MM.1S (cell line): ENCODE results near the gene TMC4.
"Not testable (repeated sequence)": the region's sequence is repeated elsewhere in the genome, so short reads cannot be mapped to it uniquely, and the experiment has no call there.

Experiments used
- CTCF ChIP-seq: fragments of 300-600 bp; sonication (generic); IDR thresholded peaks from 2 replicates; pipeline ENCODE4 v1.5.1; 2016; ENCODE audit warnings: antibody characterized with exemption, low read length, mixed read lengths
- EZH2 ChIP-seq: fragments of 300-600 bp; sonication (generic); optimal IDR thresholded peaks from 2 replicates; pipeline ENCODE3; 2017; ENCODE audit warnings: low read depth, mild to moderate bottlenecking, antibody characterized with exemption, low read length, mixed read lengths

- not testable (repeated sequence) for TF ChIP-seq CTCF, EZH2
These were observed 46.7 kb upstream of the TMC4 start for GRCh38 chr19:54219702-54220101.
